Neuronal stem cell (in vitro differentiated cells): ENCODE results near the gene TCEAL8.
A peak's percentile ranks its signal among the peaks of the same experiment; 100 is the strongest.

Experiments
- DNase-seq: peaks from one replicate; pipeline ENCODE4 v3.0.0-alpha.2; 2013; ENCODE audit warnings: low spot score
- H2AFZ ChIP-seq: one replicate; pipeline ENCODE4 v1.6.1; 2013; ENCODE audit warnings: mild to moderate bottlenecking, low read length, inconsistent platforms
- H2AK5ac ChIP-seq: 2 replicates; pipeline ENCODE4 v1.6.1; 2013; ENCODE audit warnings: low read depth, mild to moderate bottlenecking, inconsistent platforms, low read length, moderate library complexity, mixed read lengths
- H2BK120ac ChIP-seq: 2 replicates; pipeline ENCODE4 v1.6.1; 2013; ENCODE audit warnings: low read depth, mild to moderate bottlenecking, inconsistent platforms, low read length, moderate library complexity, mixed read lengths
- H2BK12ac ChIP-seq: one replicate; pipeline ENCODE4 v1.6.1; 2013; ENCODE audit warnings: low read length, inconsistent platforms
- H2BK15ac ChIP-seq: 2 replicates; pipeline ENCODE4 v1.6.1; 2013; ENCODE audit warnings: mild to moderate bottlenecking, low read length, inconsistent platforms, mixed read lengths
- H2BK5ac ChIP-seq: one replicate; pipeline ENCODE4 v1.6.1; 2013; ENCODE audit warnings: inconsistent platforms, mild to moderate bottlenecking, low read length, moderate library complexity
- H3K14ac ChIP-seq: one replicate; pipeline ENCODE4 v1.6.1; 2013; ENCODE audit warnings: low read length, inconsistent platforms
- H3K18ac ChIP-seq: 2 replicates; pipeline ENCODE4 v1.6.1; 2013; ENCODE audit warnings: low read length, inconsistent platforms
- H3K23ac ChIP-seq: 2 replicates; pipeline ENCODE4 v1.6.1; 2013; ENCODE audit warnings: low read depth, mild to moderate bottlenecking, mixed read lengths, low read length, inconsistent platforms; ENCODE audit not compliant: poor library complexity
- H3K27ac ChIP-seq: replicated peaks from 3 replicates; pipeline ENCODE4 v1.5.1; 2013; ENCODE audit warnings: low read length, inconsistent platforms
- H3K27me3 ChIP-seq, 3 experiments: 2 replicates each; pipeline ENCODE4 v1.6.1; 2013; ENCODE audit warnings: low read length in 3 of 3, mild to moderate bottlenecking in 2 of 3, inconsistent platforms in 1 of 3, low read depth in 1 of 3, mixed read lengths in 1 of 3, moderate library complexity in 1 of 3; ENCODE audit not compliant: control insufficient read depth in 3 of 3, insufficient read depth in 3 of 3
- H3K36me3 ChIP-seq, 2 donors: replicated peaks in 1 of 2; 2 replicates each; pipeline ENCODE4 v1.6.1; 2013; ENCODE audit warnings: low read length in 2 of 2; ENCODE audit not compliant: control insufficient read depth in 2 of 2, insufficient read depth in 2 of 2
- H3K4ac ChIP-seq: 2 replicates; pipeline ENCODE4 v1.6.1; 2013; ENCODE audit warnings: inconsistent platforms, mild to moderate bottlenecking, low read length, moderate library complexity
- H3K4me1 ChIP-seq, 2 donors: 1 replicate in 1 of 2; 2 replicates in 1 of 2; pipeline ENCODE4 v1.6.1; 2013; ENCODE audit warnings: low read length in 2 of 2, low read depth in 1 of 2; ENCODE audit not compliant: control insufficient read depth in 2 of 2, insufficient read depth in 1 of 2
- H3K4me2 ChIP-seq: one replicate; pipeline ENCODE4 v1.6.1; 2013; ENCODE audit warnings: mild to moderate bottlenecking, low read length, inconsistent platforms; ENCODE audit not compliant: insufficient read depth, poor library complexity, severe bottlenecking
- H3K4me3 ChIP-seq, 2 donors: 2 replicates each; pipeline ENCODE4 v1.5.1; 2013; ENCODE audit warnings: low read length in 2 of 2, mild to moderate bottlenecking in 2 of 2, inconsistent platforms in 1 of 2, moderate library complexity in 1 of 2
- H3K79me1 ChIP-seq: one replicate; pipeline ENCODE4 v1.6.1; 2013; ENCODE audit warnings: low read depth, mild to moderate bottlenecking, inconsistent platforms, low read length, moderate library complexity
- H3K9ac ChIP-seq: one replicate; pipeline ENCODE4 v1.6.1; 2013; ENCODE audit warnings: mild to moderate bottlenecking, low read depth, low read length, inconsistent platforms; ENCODE audit not compliant: poor library complexity
- H3K9me3 ChIP-seq, 2 donors: replicated peaks in 1 of 2; 2 replicates each; pipeline versions ENCODE3 to v1.6.1; 2013; ENCODE audit warnings: low read length in 2 of 2, mild to moderate bottlenecking in 2 of 2, inconsistent platforms in 1 of 2, low read depth in 1 of 2, mixed read lengths in 1 of 2, moderate library complexity in 1 of 2; ENCODE audit not compliant: control insufficient read depth in 2 of 2, insufficient read depth in 1 of 2
- H4K8ac ChIP-seq: one replicate; pipeline ENCODE4 v1.6.1; 2013; ENCODE audit warnings: low read depth, mild to moderate bottlenecking, inconsistent platforms, low read length, moderate library complexity
- H4K91ac ChIP-seq: one replicate; pipeline ENCODE4 v1.6.1; 2013; ENCODE audit warnings: low read length, low read depth, mild to moderate bottlenecking, inconsistent platforms; ENCODE audit not compliant: poor library complexity
- WGBS, 2 donors: extraction: QIAGEN DNeasy Blood & Tissue Kit; methylation state at CpG; one replicate each; pipeline ENCODE4 v1.1.7; 2013; ENCODE audit warnings: missing lambda C conversion rate in 2 of 2, mixed read lengths in 1 of 2; ENCODE audit not compliant: insufficient read length in 2 of 2, insufficient replicate concordance in 1 of 2; ENCODE audit errors: extremely low coverage in 2 of 2; 5-methylcytosine and 5-hydroxymethylcytosine counted together

TCEAL8 gene

DNA sequence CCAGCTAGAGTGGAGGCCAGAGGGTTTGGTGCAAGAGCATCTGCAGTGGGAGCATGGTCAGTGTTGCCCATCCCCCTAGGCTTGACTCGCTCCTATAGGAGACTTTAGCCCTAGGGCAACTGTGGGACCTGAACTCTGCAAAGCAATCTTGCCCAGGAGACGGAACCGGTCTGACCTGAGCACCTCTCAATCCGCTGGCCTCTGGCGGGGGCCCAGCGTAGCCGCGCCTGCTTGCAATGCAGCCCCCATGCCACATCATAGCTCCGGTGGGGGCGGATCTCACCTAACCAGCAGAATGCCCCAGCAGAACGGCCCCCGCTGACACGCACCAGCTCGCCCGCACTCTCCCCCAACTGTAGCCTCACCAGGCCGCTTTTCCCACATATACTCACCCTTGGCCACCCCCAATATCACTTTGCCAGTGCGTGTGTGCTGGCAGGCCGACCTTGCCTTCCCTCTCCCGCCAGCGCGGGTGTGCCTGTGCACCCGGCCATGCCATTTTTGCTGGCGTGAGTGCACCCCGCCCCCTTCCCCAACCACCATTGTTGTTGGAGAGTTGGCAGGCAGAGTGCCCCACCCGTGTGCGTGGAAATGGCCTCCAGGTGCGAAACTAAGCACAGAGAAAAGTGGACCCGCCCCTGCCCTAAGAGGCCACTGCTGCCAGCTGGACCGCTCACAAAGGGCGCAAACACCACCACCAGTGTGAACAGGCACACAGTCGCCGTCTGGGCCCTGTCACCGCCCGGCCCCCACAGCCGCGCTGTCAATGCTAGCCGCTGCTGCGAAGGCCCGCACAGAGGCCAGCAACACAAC lies 34.2 kb downstream of the TCEAL8 start:
- Histone ChIP-seq H2AFZ (no peak overlapping the region), H3K4me3 (no peak overlapping the region), H3K23ac (no peak overlapping the region), H3K4me1 (peaks cover 0 to 2% of the 10 kb centered on the region in 2 donors), H2BK120ac (no peak overlapping the region), H3K9ac (no peak overlapping the region), H3K14ac (no peak overlapping the region), H3K27me3 (no peaks in the 10 kb centered on the region), H3K18ac (no peak overlapping the region), H2BK15ac (no peak overlapping the region), H2BK12ac (no peak overlapping the region), H3K79me1 (no peaks in the 10 kb centered on the region), H3K36me3 (peaks cover 3 to 16% of the 10 kb centered on the region in 2 donors), H3K4ac (no peak overlapping the region), H3K27ac (no peak overlapping the region), H2BK5ac (no peak overlapping the region), H4K91ac (no peak overlapping the region), H2AK5ac (no peak overlapping the region), H4K8ac (no peak overlapping the region), H3K4me2 (no peak overlapping the region), H3K9me3 (no peaks in the 10 kb centered on the region)
- no peak for DNase-seq
- WGBS, 2 donors, result no CpG with 5 or more reads among the region's 39 CpGs

DNA sequence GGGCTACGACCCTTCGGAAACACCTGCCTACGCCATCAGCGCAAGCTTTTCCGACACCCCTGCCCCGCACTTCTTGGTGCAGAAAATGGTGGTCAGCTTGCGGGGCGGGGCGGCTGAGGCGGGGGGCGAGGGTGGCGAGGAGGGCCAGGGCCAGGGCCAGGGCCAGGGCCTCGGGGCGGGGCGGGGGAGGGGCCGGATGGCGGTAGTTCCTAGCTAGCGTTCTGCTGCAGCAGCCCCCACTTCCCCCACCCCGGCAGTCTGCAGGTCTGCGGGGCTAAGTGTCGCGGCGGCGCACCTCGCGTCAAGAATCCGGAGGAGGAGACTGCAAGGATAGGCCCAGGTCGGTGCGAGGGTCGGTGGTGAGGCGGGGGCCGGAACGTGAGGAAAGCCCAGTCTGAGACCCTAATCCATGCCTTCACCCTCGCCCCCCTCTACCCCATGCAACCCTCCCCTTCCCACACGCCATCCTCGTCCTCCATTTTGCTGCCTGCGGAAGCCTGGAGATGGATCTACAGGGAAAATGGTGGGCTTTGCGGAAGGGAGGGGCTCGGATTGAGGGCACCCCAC lies 39.4 kb downstream of the TCEAL8 start:
- Histone ChIP-seq H2BK120ac (no peak overlapping the region), H3K27ac (peak overlapping the region; percentile 70), H3K4me2 (peak overlapping the region; percentile 40), H2BK15ac (no peak overlapping the region), H3K9ac (peak overlapping the region; percentile 93), H2AFZ (peak overlapping the region; percentile 74), H3K79me1 (no peaks in the 10 kb centered on the region), H3K4ac (no peak overlapping the region), H3K4me3 (peak overlapping the region; percentile 71 to 94), H2BK5ac (peak overlapping the region; percentile 24), H3K9me3 (no peaks in the 10 kb centered on the region), H3K4me1 (peaks cover 0 to 2% of the 10 kb centered on the region in 2 donors), H2BK12ac (no peak overlapping the region), H3K14ac (peak overlapping the region; percentile 38), H3K18ac (peak overlapping the region; percentile 89), H3K36me3 (peaks cover 3 to 16% of the 10 kb centered on the region in 2 donors), H4K8ac (no peak overlapping the region), H2AK5ac (no peak overlapping the region), H4K91ac (no peak overlapping the region), H3K23ac (no peak overlapping the region), H3K27me3 (no peaks in the 10 kb centered on the region)
- WGBS, 2 donors, result no CpG with 5 or more reads among the region's 39 CpGs
- peak; percentile 11 for DNase-seq

DNA sequence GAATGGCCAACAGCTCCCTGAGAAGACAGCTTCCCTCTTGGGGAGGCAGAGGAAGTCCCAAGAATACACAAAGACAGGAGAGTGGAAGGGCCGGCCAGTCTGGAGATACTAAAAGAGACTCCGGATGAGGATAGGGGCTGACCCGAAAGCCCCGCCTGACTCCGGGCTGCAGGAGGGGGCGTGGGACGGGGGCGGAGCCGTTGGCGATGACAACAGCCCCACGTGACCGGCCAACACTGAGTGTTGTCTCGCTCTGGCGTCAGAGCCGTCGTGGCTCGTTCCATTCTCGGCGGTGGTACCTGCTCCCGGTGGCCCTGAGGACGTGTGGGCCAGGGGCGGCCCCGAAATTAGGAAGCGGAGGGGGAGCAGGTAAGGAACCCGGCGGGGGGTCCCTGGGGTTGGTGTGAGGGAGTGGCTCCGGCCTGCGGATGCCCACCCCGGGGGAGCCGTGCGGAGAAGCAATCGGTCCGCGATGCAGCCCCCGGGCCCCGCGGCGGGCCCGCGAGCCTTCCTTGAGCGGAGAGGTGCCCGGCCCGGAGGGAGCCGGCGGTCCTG lies 40.0 kb downstream of the TCEAL8 start, which contains the start of gene BEX4:
Gene BEX4 (plus strand): TSS at position 239 of the 555 bp plus-strand sequence. CDS start 1,046 bp downstream, outside the sequence.
- Histone ChIP-seq H3K27ac (peak within 1 kb of the TSS; percentile 70), H3K36me3 (peaks cover 3 to 16% of the 10 kb centered on the region in 2 donors), H3K18ac (peak within 1 kb of the TSS; percentile 89), H2BK15ac (no peak within 1 kb of the TSS), H3K4ac (no peak within 1 kb of the TSS), H3K4me2 (peak within 1 kb of the TSS; percentile 40), H4K91ac (no peak within 1 kb of the TSS), H3K4me3 (peak within 1 kb of the TSS; percentile 71 to 94), H3K9me3 (no peaks in the 10 kb centered on the region), H3K27me3 (no peaks in the 10 kb centered on the region), H3K4me1 (peaks cover 0 to 2% of the 10 kb centered on the region in 2 donors), H2BK120ac (no peak within 1 kb of the TSS), H4K8ac (no peak within 1 kb of the TSS), H3K79me1 (no peaks in the 10 kb centered on the region), H2AFZ (peak within 1 kb of the TSS; percentile 74), H3K9ac (peak within 1 kb of the TSS; percentile 93), H3K14ac (peak within 1 kb of the TSS; percentile 38), H2AK5ac (no peak within 1 kb of the TSS), H3K23ac (peak within 1 kb of the TSS; percentile 89), H2BK5ac (peak within 1 kb of the TSS; percentile 24), H2BK12ac (no peak within 1 kb of the TSS)
- DNase-seq, result peak; percentile 58
- WGBS, 2 donors, result no CpG with 5 or more reads among the region's 45 CpGs
